Nephron (organoid): Measurements from ENCODE around the gene CLIC1.

ENCODE experiments used
- H3K27ac Mint-ChIP-seq, 3 experiments: 2 replicates each; pipeline ENCODE4 v1.8.0; 2020; ENCODE audit warnings: mixed read lengths in 3 of 3, mild to moderate bottlenecking in 2 of 3, moderate library complexity in 1 of 3
- H3K27me3 Mint-ChIP-seq: 2 replicates; pipeline ENCODE4 v1.8.0; 2021; ENCODE audit warnings: low read depth, mild to moderate bottlenecking, moderate library complexity, mixed read lengths
- H3K36me3 Mint-ChIP-seq: 2 replicates; pipeline ENCODE4 v1.8.0; 2020; ENCODE audit warnings: low read depth, mixed read lengths
- H3K4me1 Mint-ChIP-seq: 2 replicates; pipeline ENCODE4 v1.8.0; 2020; ENCODE audit warnings: mixed read lengths
- H3K4me3 Mint-ChIP-seq, 3 experiments: 2 replicates each; pipeline ENCODE4 v1.8.0; 2020; ENCODE audit warnings: mild to moderate bottlenecking in 3 of 3, mixed read lengths in 3 of 3, moderate library complexity in 2 of 3
- H3K9me3 Mint-ChIP-seq: 2 replicates; pipeline ENCODE4 v1.8.0; 2020; ENCODE audit warnings: mixed read lengths
- CTCF ChIP-seq, 3 experiments: fragments of 200-600 bp; sonication (generic); IDR thresholded peaks; one replicate each; pipeline ENCODE4 v1.5.0; 2021; ENCODE audit warnings: antibody characterized with exemption in 3 of 3; ENCODE audit not compliant: unreplicated experiment in 3 of 3

The CLIC1 gene

GRCh38 chr6:31744422-31744821 lies 8.1 kb upstream of the CLIC1 start:
- Mint-ChIP-seq H3K4me3 (no peak overlapping the region), H3K36me3 (peaks cover 13% of the 10 kb centered on the region), H3K27me3 (no peaks in the 10 kb centered on the region), H3K4me1 (peaks cover 13% of the 10 kb centered on the region), H3K27ac (peak overlapping the region in 1 of 3 experiments; percentile 4), H3K9me3 (no peaks in the 10 kb centered on the region)
- no peak for TF ChIP-seq CTCF (IDR thresholded peaks at IDR 0.05; ENCODE audit: unreplicated experiment in 3 of 3)

GRCh38 chr6:31742894-31743293 lies 6.6 kb upstream of the CLIC1 start:
- Mint-ChIP-seq H3K27ac (peak overlapping the region in 1 of 3 experiments; percentile 29), H3K9me3 (no peaks in the 10 kb centered on the region), H3K36me3 (peaks cover 13% of the 10 kb centered on the region), H3K4me3 (peak overlapping the region in 2 of 3 experiments; percentile 4 to 7), H3K4me1 (peaks cover 28% of the 10 kb centered on the region), H3K27me3 (no peaks in the 10 kb centered on the region)
- TF ChIP-seq CTCF (IDR thresholded peaks at IDR 0.05; ENCODE audit: unreplicated experiment in 3 of 3) = no peak

DNA sequence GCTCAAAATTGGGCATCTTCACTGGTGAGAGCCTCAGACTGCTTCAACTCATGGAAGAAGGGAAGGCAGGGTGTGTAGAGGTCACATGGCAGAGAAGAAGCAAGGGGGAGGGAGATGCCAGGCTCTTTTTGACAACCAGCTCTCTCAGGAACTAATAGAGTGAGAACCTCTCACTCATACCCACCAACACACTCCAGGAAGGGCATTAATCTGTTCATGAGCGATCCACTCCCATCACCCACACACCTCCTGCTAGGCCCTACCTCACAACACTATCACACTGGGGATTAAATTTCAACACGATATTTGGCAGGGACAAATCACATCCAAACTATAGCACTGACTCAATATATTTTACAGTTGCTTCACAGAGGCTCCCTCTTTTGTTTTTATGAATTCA lies 5.5 kb upstream of the CLIC1 start:
- Mint-ChIP-seq H3K27me3 (no peaks in the 10 kb centered on the region), H3K4me3 (peak overlapping the region; percentile 64 to 97 (median 95)), H3K4me1 (peaks cover 37% of the 10 kb centered on the region), H3K36me3 (peaks cover 8% of the 10 kb centered on the region), H3K9me3 (no peaks in the 10 kb centered on the region), H3K27ac (peak overlapping the region in 2 of 3 experiments; percentile 33 to 72)
- no peak for TF ChIP-seq CTCF (IDR thresholded peaks at IDR 0.05; ENCODE audit: unreplicated experiment in 3 of 3)

GRCh38 chr6:31740397-31741223 lies 4.3 kb upstream of the CLIC1 start:
- H3K27ac Mint-ChIP-seq = peak overlapping the region; percentile 99 to 100 (median 100)
- H3K4me1 Mint-ChIP-seq = peaks cover 47% of the 10 kb centered on the region

DNA sequence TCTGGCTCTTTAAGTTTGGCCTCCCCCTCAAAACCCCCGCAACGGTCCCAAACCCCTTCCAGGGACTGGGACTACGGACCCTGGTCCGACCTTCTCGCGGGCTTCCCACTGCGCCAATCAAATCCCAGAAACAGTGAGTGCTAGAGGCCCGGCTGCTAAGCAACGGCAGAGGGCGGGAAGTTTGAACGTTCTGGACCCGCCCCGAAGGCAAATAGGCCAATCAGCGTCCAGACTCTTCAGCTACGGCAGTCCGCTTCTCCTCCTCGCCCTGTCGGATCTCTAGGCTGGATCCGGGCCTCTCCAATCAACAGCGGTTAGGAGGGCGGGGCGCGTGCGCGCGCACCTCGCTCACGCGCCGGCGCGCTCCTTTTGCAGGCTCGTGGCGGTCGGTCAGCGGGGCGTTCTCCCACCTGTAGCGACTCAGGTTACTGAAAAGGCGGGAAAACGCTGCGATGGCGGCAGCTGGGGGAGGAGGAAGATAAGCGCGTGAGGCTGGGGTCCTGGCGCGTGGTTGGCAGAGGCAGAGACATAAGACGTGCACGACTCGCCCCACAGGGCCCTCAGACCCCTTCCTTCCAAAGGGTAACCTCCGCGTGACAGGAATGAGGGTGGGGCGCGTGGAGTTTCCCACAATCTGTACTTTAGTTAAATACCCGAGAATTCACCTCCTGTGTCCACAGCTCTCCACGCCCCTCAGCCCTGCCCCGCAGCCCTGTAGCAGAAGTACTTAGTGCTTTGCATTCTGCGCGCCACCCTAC lies 3.5 kb upstream of the CLIC1 start, which contains the start of gene MSH5:
MSH5 (plus strand) TSS at position 367 of the 758 bp plus-strand sequence. CDS start 462 bp downstream, outside the sequence.
- Mint-ChIP-seq H3K4me1 (peaks cover 45% of the 10 kb centered on the region), H3K27me3 (no peaks in the 10 kb centered on the region), H3K27ac (peak within 1 kb of the TSS; percentile 99 to 100 (median 100)), H3K9me3 (no peaks in the 10 kb centered on the region), H3K36me3 (peaks cover 12% of the 10 kb centered on the region), H3K4me3 (peak within 1 kb of the TSS; percentile 94 to 97 (median 95))
- no peak for TF ChIP-seq CTCF (IDR thresholded peaks at IDR 0.05; ENCODE audit: unreplicated experiment in 3 of 3)

More at GRCh38 chr6:31740397-31741223, 4.3 kb upstream of the CLIC1 start:
- Mint-ChIP-seq H3K27me3 (no peaks in the 10 kb centered on the region), H3K36me3 (peaks cover 9% of the 10 kb centered on the region), H3K4me3 (peak overlapping the region; percentile 94 to 97 (median 95)), H3K9me3 (no peaks in the 10 kb centered on the region)
- TF ChIP-seq CTCF (IDR thresholded peaks at IDR 0.05; ENCODE audit: unreplicated experiment in 3 of 3) = no peak
